AG04449 (cell line): Measurements from ENCODE around the gene SDF2L1.

Experiments
- CTCF ChIA-PET: fragments of 350-600 bp; formaldehyde crosslinking; extraction: SDS; loops from one replicate; lab custom pipeline; 2021; ENCODE audit warnings: antibody characterized with exemption; lab: Yijun Ruan, JAX
- POLR2A ChIA-PET: fragments of 400-600, 350-600 bp; formaldehyde crosslinking; extraction: SDS; loops from one replicate; lab custom pipeline; 2020; ENCODE audit warnings: antibody characterized with exemption, inconsistent platforms; lab: Yijun Ruan, JAX
- DNase-seq: peaks from one replicate; pipeline ENCODE4 v3.0.0-alpha.2; 2010; ENCODE audit warnings: low read depth, low spot score
- H3K4me3 ChIP-seq: 2 replicates; pipeline ENCODE4 v1.5.1; 2011; ENCODE audit warnings: low read depth, mild to moderate bottlenecking, control low read depth, low read length
- TF ChIP-seq, protein P1 (sequence below): IDR thresholded peaks from one replicate; pipeline ENCODE4 v1.5.1; 2011; ENCODE audit warnings: mild to moderate bottlenecking, moderate library complexity, low read length, control low read depth, inconsistent platforms; ENCODE audit not compliant: insufficient read depth; ENCODE audit errors: missing control alignments

The SDF2L1 gene

DNA sequence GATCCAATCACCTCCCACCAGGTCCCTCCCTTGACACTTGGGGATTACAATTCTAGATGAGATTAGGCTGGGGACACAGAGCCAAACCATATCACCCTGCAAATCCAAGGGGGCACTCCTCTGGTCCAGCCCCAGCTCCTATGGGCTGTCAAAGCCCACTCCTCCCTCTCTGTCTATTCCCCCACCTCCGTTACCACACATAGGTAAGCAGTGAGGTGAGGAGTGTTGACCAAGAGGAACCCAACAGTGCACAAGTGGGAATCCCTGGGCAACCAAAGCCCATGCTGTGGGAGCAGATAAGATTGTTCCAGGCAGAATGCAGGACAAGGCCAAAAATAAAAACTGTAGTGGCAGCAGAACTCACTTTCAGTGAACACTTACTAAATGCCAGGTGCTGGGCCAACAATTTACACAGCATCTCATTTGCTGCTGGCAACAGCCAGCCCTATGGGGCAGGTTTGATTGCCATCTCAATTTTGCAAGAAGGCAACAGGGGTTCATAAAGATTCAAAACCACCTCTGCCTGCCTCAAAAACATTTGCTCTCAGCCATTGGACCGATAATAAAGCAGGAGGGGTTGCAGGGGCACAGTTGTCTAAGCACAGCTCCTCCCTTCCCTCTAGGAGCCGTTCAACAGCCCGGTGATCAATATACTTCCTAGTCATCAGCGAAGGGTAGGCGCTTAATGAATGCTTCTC lies 8.9 kb downstream of the SDF2L1 start:
- TF ChIP-seq, protein P1, sequence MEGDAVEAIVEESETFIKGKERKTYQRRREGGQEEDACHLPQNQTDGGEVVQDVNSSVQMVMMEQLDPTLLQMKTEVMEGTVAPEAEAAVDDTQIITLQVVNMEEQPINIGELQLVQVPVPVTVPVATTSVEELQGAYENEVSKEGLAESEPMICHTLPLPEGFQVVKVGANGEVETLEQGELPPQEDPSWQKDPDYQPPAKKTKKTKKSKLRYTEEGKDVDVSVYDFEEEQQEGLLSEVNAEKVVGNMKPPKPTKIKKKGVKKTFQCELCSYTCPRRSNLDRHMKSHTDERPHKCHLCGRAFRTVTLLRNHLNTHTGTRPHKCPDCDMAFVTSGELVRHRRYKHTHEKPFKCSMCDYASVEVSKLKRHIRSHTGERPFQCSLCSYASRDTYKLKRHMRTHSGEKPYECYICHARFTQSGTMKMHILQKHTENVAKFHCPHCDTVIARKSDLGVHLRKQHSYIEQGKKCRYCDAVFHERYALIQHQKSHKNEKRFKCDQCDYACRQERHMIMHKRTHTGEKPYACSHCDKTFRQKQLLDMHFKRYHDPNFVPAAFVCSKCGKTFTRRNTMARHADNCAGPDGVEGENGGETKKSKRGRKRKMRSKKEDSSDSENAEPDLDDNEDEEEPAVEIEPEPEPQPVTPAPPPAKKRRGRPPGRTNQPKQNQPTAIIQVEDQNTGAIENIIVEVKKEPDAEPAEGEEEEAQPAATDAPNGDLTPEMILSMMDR = no peak
- peak overlapping the region; percentile 93 for H3K4me3 ChIP-seq
- DNase-seq = no peak
- ChIA-PET CTCF (interaction anchor here (1.1 to 5.0 kb wide), 2 partner anchors 9 to 20 kb away, joined by 6 to 39 read pairs; partner anchors contain the start of gene SDF2L1), POLR2A (no interaction called here)

DNA sequence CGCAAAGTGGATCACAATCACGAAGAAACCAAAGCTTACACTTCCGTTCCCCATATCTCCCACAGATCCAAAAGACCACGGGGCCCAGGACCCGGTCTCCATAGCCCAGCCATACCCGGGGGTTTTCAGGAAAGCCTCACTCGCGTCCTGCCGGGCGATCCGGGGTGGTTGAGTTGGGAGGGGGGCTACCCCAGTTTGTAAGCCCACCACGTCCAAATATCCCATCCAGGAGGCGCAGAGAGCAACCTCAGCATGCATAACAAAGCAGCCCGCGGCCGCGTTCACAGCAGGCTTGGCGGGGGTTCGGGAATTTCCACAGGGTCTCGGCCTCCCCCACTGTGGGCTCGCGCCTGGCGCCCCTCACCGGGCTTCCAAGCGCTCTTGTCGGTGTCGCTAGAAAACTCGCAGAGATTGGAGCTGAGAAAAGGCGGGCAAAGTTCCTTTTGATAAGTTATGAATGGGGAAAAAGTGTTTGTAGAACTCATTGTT lies 9.5 kb downstream of the SDF2L1 start:
- ChIA-PET CTCF (interaction anchor here (1.1 to 5.0 kb wide), 4 partner anchors 9 to 287 kb away, joined by 3 to 39 read pairs (median 4); partner anchors contain the start of gene SDF2L1), POLR2A (no interaction called here)
- TF ChIP-seq, protein P1 = no peak
- peak overlapping the region; percentile 93 for H3K4me3 ChIP-seq
- no peak for DNase-seq

DNA sequence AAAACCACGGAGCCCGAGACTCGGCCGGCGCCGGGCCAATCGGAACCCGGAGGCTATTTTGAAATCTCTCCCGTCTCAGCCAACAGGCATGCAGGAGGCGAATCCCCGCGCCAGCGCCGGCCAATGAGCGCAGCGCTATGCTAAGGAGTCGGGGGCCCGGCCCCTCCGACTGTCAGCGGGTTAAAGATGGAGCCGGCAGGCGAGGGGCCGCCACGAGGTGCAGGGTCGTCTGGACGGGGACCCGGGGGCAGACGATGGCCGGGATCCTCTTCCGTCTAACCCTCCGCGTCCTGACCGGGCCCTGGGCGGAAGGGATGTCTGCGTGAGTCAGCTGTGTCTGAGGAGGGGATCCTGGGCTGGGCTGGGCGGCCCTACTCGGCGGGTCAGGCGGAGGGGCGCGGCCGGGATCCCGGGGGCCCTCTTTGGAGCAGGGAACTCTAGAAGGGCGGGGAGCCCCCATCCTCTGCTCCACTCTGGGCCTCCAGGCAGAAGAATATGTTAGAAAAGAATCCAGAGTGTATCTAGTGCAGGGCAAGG lies 10.0 kb downstream of the SDF2L1 start:
- peak overlapping the region; percentile 93 for H3K4me3 ChIP-seq
- DNase-seq = no peak
- ChIA-PET POLR2A (no interaction called here), CTCF (interaction anchor here (1.1 to 5.0 kb wide), 3 partner anchors 10 to 286 kb away, joined by 3 to 39 read pairs (median 3); partner anchors contain the start of gene SDF2L1)
- TF ChIP-seq, protein P1 = no peak

DNA sequence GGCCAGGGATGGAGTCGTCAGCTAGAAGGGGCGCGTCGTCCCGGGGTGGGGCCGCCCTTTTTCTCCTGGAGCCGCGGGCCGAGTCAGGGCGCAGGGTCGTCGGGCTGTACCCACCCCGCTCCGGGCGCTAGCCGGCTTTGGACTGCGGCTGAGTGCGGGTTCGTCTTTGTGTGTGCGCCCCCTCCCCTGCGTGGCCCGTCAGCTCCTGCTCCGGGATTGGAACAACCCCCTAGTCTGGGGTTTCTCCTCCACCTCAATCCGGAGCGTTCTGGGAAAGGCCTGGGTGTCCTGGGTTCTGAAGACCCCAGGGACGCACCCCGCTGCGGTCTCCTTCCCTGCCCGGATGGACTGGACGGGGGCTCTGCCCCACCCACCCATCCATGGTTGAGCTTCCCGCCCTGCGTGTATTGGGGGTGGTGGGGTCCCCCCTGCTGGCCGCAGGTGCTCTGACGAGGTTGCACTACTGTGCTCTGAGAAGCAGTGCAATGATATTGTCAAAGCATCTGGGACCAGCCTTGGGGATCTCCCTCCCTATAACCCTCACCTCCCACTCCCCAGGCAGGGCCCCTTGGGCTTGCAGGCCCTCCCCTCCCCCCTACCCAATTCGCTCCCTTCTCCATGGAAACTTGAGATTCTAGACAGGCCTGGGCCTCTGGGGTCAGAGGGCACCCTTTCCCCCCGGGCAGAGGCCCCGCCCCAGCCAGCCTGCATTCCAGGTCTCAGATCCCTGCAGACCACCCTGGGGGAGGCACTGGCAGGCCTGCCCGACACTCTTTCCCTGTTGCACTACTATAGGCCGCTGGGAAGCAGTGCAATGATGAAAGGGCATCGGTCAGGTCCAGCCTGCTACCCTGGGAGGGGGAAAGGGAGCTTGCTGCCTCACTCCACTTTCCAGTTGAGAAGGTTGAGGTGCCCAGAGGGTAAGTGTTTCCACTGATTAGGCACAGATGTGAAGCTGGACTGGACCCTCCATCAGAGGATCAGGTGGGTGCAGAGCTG lies 10.7 kb downstream of the SDF2L1 start:
- H3K4me3 ChIP-seq = peak overlapping the region; percentile 93
- CTCF ChIA-PET = interaction anchor here (1.1 to 5.0 kb wide), 4 partner anchors 11 to 285 kb away, joined by 3 to 39 read pairs (median 4); partner anchors contain the start of gene SDF2L1
- TF ChIP-seq, protein P1 = no peak
- POLR2A ChIA-PET = no interaction called here
- DNase-seq = no peak

DNA sequence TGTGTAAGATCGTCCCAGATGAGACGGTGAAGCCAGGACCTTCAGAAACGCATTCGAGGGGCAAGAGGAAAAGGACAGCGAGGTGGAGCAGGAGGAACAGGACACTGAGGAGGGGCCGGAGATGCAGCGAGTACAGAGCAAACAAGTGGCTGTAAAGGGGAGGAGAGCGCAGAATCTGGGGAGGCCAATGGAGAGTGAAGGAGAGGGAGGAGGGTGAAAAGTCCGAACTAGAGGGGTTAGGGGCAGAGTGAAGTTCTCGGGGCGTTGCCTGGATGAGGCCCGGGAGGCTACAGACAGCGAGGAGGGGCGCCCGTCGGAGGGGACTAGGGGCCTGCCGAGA lies 14.9 kb downstream of the SDF2L1 start:
- TF ChIP-seq, protein P1 = no peak
- ChIA-PET POLR2A (no interaction called here), CTCF (interaction anchor here (0.7 to 1.1 kb wide), 2 partner anchors 11 to 16 kb away, joined by 3 to 4 read pairs; no protein-coding TSS in a partner anchor)
- H3K4me3 ChIP-seq = peak overlapping the region; percentile 57
- no peak for DNase-seq
